Measurements from ENCODE around the gene DNAH6. TPM values are rescaled to one million over a fixed set of nuclear protein-coding genes. Genes with fewer than 3 reads are reported as not detected.

DNAH6 gene
- total RNA-seq, 1 experiment from 2014 or later, result 0.10 TPM

DNA sequence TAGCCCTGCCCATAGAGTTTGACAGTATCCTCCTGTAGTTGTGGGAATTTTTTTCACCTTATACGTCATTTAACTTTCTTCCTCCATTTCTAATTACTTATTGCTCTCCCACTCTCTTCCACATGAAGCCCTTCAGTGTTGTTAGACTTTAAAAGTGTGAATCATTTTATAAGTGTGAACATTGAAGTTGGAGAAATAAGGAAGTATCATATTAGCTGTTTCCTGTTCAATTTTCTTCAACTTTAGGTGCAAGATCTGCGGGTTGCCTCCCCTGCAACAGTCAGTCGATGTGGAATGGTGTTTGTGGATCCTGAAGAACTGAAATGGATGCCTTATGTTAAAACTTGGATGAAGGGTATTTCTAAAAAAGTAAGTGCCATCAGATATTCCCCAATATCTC, 138.1 kb downstream of the DNAH6 start:
- in situ Hi-C loops (cut with HindIII; ENCODE audit: low pct_unique_long_range_greater_than_20kb, low sequenced_read_pairs), result no loop called here
- no peak for DNase-seq (ENCODE audit: low read depth)

DNA sequence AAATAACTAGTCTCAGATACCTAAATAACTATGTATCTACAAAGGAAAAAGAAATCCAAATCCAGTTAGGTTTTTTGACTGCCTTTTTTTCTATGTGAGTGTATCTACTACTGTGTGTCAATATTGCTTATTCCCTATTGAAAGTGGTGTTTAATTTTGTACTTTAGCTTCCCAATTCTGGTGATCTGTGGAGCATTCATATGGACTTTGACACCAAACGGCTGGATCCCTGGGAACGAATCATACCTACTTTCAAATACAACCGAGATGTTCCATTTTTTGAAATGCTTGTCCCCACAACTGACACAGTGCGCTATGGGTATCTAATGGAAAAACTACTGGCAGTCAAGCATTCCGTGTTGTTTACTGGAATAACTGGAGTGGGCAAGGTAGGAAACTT, 152.8 kb downstream of the DNAH6 start:
- DNase-seq (ENCODE audit: low read depth), result no peak
- in situ Hi-C loops (cut with HindIII; ENCODE audit: low pct_unique_long_range_greater_than_20kb, low sequenced_read_pairs), result no loop called here

DNA sequence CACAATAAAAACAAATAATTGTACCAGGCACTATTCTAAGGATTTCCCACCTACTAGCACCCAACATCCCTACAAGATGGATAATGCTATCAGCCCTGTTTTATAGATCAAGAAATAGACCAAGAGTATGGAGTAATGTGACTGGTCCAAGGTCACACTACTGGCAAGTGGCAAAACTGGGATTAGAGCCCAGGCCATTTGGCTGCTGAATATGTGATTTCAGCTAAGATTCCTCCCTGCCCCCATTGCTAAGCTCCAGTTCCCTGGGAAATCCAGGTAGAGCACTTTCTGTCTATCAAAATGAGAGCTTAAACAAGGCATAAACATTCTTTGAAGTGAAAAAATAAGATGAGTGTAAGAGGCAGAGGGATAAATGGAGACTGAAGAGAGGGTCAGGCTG, 157.8 kb downstream of the DNAH6 start:
- no peak for DNase-seq (ENCODE audit: low read depth)
- in situ Hi-C loops (cut with HindIII; ENCODE audit: low pct_unique_long_range_greater_than_20kb, low sequenced_read_pairs), result no loop called here

DNA sequence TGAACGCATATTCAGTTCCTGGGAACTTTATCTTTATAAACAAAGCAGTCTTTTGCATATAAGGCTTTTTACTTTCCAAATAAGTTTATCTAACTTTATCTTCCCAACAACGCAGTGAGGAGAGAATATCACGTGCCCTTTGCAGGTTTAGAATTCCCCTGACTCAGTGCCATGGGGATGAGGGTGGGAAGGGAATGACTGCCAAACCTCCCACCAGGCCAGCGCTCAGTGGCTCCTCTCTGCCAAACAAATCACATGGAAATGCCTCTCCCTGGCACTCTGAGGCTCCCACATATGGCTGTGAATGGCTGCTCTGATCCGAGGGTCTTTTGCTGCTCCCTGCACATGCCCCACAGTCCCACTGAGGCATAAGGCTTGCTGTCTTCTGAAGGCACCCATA, 158.3 kb downstream of the DNAH6 start:
- DNase-seq (ENCODE audit: low read depth), result no peak
- in situ Hi-C loops (cut with HindIII; ENCODE audit: low pct_unique_long_range_greater_than_20kb, low sequenced_read_pairs), result no loop called here

DNA sequence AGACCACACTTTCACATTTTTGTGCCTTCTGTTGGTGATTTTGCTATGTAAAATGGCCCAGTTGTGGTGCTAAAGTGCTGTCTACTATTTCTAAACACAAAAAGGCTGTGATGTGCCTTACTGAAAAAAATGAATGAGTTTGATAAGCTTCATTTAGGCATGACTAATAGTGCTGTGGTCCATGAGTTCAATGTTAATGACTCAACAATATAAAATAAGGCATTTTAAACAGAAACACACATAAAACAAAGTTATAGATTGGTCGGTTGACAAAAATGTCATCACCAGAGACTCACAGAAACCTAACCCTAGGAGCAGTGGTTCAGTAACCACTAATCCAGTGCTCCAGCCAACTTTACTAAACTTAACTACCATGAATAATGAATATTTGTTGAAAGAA, 160.0 kb downstream of the DNAH6 start:
- in situ Hi-C loops (cut with HindIII; ENCODE audit: low pct_unique_long_range_greater_than_20kb, low sequenced_read_pairs), result no loop called here
- no peak for DNase-seq (ENCODE audit: low read depth)

DNA sequence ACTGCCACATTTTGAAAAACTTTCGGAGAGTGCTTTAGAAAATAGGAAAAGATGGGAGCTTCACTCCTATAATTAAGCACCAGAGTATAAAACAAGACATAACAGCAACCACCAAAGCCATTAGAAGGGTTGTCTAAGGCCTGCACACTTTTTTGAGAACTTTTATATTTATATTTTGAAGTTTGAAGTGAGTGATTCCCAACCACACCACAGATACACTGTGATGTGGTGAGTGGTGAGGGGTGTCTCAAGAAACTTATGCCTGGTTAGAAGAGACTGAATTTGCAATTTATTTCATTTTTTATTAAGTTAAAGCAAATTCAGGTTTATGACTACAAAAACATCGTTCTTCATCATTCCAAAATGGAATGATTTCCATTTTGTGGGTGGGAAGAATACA, 161.9 kb downstream of the DNAH6 start:
- no peak for DNase-seq (ENCODE audit: low read depth)
- in situ Hi-C loops (cut with HindIII; ENCODE audit: low pct_unique_long_range_greater_than_20kb, low sequenced_read_pairs), result no loop called here

DNA sequence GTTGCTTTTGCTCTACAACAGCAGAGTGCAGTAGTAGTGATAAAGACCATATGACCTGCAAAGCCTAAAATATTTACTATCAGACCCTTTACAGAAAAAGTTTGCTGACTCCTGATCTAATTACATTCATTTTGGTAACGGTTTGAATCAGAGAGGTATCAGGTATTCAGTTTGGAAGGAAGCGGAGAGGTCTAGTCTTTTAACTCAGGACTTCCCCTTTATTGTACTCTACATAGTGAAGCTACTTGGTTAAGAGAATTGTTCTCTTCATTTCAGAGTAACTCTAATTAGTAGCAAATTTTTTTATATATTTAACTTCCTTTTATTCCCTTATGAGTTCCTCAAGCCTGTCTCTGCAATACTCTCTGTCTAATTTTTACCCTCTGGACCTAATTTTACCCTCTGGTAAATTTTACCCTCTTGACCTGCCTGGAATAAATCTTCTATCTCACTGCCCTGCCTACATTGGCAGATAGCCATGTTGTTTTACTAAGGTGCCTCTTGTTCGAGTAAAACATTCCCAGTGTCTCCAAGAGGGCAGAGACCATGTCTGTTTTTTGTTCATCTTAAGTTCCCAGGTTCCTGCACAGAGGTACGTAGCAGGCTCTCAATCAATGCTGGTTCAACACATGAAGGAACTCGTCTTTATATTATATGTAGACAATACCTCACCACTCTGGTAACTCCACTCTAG, 170.6 kb downstream of the DNAH6 start:
- DNase-seq (ENCODE audit: low read depth), result no peak
- in situ Hi-C loops (cut with HindIII; ENCODE audit: low pct_unique_long_range_greater_than_20kb, low sequenced_read_pairs), result no loop called here

DNA sequence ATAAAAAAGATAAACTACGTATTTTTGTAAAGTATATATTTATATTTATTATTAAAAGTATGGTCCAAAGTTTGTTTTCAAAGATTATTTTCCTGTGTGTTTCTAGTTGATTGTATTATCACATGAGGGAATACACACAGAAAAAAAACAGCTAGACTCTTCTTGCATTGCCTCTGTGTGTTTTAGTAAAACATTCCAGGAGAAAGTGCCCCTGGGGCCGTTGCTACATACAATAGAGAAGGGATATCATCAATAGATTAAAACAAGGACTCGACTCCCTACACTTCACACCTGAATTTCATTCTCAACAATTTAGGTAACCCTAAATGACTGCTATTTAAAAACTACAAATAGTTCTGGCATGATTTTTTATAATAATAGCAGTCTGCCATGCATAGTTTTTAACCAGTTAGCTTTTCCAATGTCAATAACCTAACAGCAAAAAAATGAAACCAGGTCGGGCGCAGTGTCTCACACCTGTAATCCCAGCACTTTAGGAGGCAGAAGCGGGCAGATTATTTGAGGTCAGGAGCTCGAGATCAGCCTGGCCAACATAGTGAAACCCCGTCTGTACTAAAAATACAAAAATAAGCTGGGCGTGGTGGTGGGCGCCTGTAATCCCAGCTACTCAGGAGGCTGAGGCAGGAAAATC, 171.3 kb downstream of the DNAH6 start:
- no peak for DNase-seq (ENCODE audit: low read depth)
- in situ Hi-C loops (cut with HindIII; ENCODE audit: low pct_unique_long_range_greater_than_20kb, low sequenced_read_pairs), result no loop called here

DNA sequence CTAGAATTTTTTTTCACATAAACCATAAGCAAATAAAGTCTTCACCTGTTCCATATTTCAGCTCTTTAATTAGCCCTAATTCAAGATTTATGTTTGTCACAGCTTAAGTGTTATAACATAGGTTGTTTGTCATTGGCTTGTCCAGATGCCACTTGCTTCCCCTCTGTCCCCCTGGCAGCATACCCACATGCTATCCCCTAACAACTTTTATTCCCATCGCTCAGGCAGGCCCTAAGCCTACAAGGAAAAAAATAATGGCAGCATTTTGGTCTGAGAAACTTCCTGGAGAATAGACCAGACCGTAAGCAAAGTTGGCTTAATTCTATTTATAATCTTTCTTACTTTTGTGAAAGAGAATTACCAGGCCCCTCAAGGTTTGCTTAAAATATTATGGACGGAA, 173.9 kb downstream of the DNAH6 start:
- in situ Hi-C loops (cut with HindIII; ENCODE audit: low pct_unique_long_range_greater_than_20kb, low sequenced_read_pairs), result no loop called here
- no peak for DNase-seq (ENCODE audit: low read depth)

DNA sequence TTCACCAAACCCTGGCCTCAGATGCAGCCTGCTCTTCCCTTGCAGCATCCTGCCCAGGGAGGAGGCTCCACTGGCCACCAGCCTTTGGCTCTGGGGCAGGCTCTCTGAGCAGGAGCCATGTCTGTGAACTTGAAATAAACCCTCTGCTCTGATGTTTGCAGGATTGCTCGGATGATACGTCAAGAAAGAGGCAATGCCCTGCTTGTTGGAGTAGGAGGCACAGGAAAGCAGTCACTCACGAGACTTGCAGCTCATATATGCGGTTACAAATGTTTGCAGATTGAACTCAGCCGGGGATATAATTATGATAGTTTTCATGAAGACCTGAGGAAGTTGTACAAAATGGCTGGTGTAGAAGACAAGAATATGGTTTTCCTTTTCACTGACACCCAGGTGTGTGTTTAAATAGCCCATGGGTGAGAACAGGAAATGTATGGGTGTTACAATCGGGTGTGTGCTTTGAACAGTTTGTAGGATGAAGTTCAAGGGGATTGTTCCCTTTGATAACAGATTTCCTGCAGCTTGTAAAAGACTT, 177.9 kb downstream of the DNAH6 start:
- in situ Hi-C loops (cut with HindIII; ENCODE audit: low pct_unique_long_range_greater_than_20kb, low sequenced_read_pairs), result no loop called here
- no peak for DNase-seq (ENCODE audit: low read depth)

DNA sequence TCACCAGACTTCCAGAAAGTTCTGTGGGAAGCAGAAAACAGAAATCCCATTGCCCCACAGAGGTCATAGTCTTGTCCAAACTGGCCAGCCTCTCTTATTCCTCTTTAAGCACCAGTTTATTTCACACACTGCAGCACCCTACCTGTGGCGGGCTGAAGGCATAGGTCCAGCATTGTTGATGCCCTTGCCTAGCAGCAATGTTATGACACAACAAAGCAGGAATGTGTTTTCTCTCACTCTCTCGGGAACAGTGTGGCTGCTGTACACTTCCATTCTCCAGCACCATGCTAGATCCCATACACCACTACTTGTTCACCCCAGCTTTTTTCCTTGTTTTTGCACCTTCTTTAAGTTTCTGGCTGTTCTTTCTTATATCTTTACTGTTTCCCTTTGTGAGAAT, 181.6 kb downstream of the DNAH6 start:
- no peak for DNase-seq (ENCODE audit: low read depth)

DNA sequence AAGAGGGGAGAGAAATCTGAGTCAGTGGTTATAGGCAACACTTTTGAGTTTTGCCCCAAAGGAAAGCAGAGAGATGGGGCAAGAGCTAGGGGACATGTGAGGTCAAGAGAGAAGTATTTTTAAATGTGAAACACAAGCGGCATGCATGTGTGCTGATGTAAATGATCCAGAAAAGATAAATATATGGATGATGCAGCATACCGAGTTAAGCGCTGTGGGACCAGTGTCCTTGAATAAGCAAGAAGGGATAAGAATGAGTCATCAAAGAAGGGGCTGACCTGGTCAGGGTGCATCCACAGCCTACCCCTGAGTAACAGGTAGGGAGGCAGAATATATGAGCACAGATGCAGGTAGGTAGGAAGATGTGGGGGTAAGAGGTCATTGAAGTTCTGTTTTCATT, 183.7 kb downstream of the DNAH6 start:
- in situ Hi-C loops (cut with HindIII; ENCODE audit: low pct_unique_long_range_greater_than_20kb, low sequenced_read_pairs), result no loop called here
- DNase-seq (ENCODE audit: low read depth), result no peak

More for the DNA sequence above, 181.6 kb downstream of the DNAH6 start:
- in situ Hi-C loops (cut with HindIII; ENCODE audit: low pct_unique_long_range_greater_than_20kb, low sequenced_read_pairs), result no loop called here

DNA sequence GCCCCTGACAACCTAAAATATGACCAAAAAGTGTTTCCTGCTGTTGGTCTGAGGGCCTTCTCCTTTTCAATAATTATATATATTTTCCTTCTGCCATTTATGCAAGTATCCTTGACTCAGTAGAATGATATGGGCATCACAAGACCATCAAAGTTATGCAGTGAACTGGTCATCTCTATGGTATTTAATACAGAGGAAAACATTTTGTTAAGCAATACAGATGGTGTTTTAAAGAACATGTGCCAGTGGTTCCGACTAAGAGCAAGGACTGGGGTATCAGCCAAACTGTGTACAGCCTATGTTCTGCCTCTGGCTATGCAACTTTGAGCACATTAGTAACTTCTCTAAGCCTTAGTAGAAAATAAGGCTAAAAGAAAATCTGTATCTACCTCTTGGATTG, 185.6 kb downstream of the DNAH6 start:
- no peak for DNase-seq (ENCODE audit: low read depth)
- in situ Hi-C loops (cut with HindIII; ENCODE audit: low pct_unique_long_range_greater_than_20kb, low sequenced_read_pairs), result no loop called here

DNA sequence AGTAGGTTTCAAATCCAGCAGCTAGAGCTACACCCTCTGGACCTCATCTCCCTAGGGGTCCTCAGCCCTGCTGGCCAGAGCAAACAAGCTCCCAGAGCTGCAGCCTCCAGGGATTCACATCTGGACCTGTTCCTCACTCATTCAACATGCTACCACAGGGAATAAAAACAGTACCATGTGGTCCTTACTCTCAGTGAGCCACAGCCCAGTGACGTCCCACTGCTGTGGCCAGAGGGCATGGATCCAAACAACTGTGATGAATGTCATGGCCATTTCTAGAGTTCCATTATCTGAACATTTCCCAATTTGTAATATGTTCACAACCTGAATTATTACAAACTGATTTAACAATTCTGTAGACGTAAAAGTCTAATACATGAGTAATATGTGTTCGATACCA, 186.6 kb downstream of the DNAH6 start:
- no peak for DNase-seq (ENCODE audit: low read depth)
- in situ Hi-C loops (cut with HindIII; ENCODE audit: low pct_unique_long_range_greater_than_20kb, low sequenced_read_pairs), result no loop called here

DNA sequence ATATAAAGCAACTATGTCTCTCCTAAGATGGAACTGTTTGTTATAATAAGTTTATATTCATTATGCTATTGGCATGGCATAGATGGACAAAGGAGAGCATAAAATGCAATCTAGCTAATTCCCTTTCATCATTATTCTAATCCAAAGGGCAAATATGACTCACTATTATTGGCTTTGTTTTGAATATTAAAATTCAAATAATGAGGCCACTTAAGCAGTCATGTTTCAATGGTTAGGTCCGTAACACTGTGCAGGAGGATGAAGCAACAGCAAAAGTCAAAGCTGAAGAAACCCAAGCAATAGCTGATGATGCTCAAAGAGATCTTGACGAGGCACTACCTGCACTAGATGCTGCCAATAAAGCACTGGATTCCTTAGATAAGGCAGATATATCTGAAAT, 187.5 kb downstream of the DNAH6 start:
- DNase-seq (ENCODE audit: low read depth), result no peak
- in situ Hi-C loops (cut with HindIII; ENCODE audit: low pct_unique_long_range_greater_than_20kb, low sequenced_read_pairs), result no loop called here

DNA sequence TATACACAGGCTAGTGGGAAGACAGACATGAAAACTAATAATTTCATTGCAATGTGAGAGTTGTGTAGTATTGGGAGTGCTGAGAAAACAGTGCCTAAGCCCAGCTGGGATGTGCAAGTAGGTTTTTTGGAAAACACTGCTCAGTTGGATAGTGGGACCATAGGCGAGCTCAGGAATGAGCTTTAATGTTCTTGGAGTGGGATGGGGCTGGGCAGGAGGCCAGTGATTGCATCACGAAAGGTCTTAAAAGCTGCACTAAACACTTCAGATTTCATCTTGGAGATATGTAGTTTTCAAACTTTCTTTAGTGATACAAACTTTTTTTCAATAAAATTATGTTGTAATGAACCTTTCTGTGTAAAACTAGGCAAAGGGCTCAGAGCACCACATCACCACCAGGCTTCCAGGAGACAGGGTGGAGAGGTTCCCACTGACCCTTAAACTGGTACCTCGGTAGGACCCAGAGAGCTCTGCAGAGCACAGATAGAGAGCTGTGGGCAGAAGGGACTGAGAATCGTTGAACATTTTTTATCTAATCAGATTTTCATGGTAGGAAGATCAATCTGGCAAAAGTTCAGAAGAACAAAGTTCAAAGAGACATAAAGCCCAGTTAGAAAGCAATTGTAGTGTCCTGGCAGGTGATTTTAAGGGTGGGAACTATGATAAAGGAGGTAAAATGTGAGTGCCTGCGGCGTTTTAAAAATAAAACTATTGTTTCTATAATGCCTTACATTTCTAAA, 188.4 kb downstream of the DNAH6 start:
- no peak for DNase-seq (ENCODE audit: low read depth)
- in situ Hi-C loops (cut with HindIII; ENCODE audit: low pct_unique_long_range_greater_than_20kb, low sequenced_read_pairs), result no loop called here

DNA sequence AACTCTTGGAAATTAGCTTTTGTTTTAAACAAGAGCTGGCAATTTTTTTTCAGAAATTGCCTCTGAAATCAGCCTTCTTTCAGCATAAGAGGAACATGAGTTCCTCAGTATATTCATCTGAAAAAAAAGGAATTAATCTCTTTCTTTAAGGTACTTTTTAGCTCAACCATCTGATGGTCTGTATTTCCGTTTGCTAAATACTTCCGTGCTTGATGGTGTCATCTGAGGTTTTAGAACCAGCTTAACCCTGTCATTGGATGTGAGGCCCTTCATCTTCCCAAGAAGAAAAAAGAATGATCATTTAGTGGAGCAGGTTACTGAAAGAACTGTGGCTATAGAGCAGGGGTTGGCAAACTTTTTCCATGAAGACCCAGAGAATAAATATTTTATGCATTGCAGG, 189.6 kb downstream of the DNAH6 start:
- in situ Hi-C loops (cut with HindIII; ENCODE audit: low pct_unique_long_range_greater_than_20kb, low sequenced_read_pairs), result no loop called here
- no peak for DNase-seq (ENCODE audit: low read depth)

DNA sequence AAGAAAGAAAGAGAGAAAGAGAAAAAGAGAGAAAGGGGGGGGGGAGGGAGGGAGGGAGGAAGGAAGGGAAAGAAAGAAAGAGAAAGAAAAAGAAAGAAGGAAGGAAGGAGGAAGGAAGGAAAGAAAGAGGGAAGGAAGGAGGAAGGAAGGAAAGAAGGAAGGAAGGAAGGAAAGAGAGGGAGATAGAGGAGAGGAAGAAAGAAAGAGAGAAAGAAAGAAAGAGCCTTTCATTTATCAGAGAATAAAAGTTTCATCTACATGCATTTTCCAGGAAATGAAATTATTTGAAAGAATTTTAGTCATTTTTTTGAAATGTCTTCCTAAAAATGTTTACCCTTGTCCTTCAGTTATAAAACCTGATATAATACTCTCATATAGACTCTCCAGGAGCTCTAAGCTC, 192.1 kb downstream of the DNAH6 start:
- in situ Hi-C loops (cut with HindIII; ENCODE audit: low pct_unique_long_range_greater_than_20kb, low sequenced_read_pairs), result no loop called here
- DNase-seq (ENCODE audit: low read depth), result no peak

DNA sequence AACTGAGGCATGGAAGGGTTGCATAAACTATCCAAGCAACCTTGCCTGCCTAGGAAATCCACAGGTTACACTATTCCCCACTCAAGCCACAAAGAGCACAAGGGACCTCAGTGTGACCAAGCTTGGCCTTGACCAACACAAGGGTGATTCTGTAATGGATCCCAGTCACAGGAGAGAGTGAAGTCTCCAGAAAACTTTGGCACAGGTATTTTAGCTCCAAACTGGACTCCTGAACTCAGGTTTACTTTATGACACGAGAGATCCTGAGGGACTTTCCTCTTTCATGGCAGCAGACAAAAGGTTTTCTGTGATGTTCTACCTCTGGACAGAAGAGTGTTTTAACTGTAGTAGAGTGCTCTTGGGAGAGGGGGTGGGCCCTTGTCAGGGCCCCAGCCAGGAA, 195.4 kb downstream of the DNAH6 start:
- in situ Hi-C loops (cut with HindIII; ENCODE audit: low pct_unique_long_range_greater_than_20kb, low sequenced_read_pairs), result no loop called here
- no peak for DNase-seq (ENCODE audit: low read depth)
